NB4 (cell line): ENCODE data around the gene MAP3K15.

Source experiments
- DNase-seq: peaks from one replicate; pipeline ENCODE4 v3.0.0; 2010; ENCODE audit warnings: low read depth
- H3K4me3 ChIP-seq: one replicate; pipeline ENCODE4 v1.5.1; 2011; ENCODE audit warnings: mild to moderate bottlenecking, low read depth, low read length, moderate library complexity
- CTCF ChIP-seq: IDR thresholded peaks from one replicate; pipeline ENCODE4 v1.5.1; 2012; ENCODE audit warnings: low read depth, low read length
- MAX ChIP-seq: IDR thresholded peaks from 2 replicates; pipeline ENCODE4 v1.6.1; 2011; ENCODE audit warnings: low read depth, low read length
- MYC ChIP-seq: IDR thresholded peaks from 2 replicates; pipeline ENCODE4 v1.6.1; 2011; ENCODE audit warnings: low read depth, low read length
- POLR2A ChIP-seq: IDR thresholded peaks from 2 replicates; pipeline ENCODE4 v1.6.1; 2011; ENCODE audit warnings: mild to moderate bottlenecking; ENCODE audit not compliant: insufficient read length; ENCODE audit errors: extremely low read depth

MAP3K15 gene

GRCh38 chrX:19541931-19542330 lies 26.6 kb upstream of the MAP3K15 start:
- no peak overlapping the region for H3K4me3 ChIP-seq
- TF ChIP-seq MAX = no peak
- no peak for TF ChIP-seq CTCF
- no peak for DNase-seq

- no peak overlapping the region for H3K4me3 ChIP-seq
- TF ChIP-seq MYC (no peak), MAX (no peak), POLR2A (no peak), CTCF (no peak)
- no peak for DNase-seq
These were observed 25.9 kb upstream of the MAP3K15 start for GRCh38 chrX:19541196-19541595.

- no peak overlapping the region for H3K4me3 ChIP-seq
- no peak for TF ChIP-seq MYC
- no peak for TF ChIP-seq POLR2A
- no peak for TF ChIP-seq MAX
- no peak for TF ChIP-seq CTCF
- DNase-seq = no peak
These were observed 24.8 kb upstream of the MAP3K15 start for GRCh38 chrX:19540076-19540475.

- DNase-seq = no peak
These were observed 24.4 kb upstream of the MAP3K15 start for GRCh38 chrX:19539665-19540064.

GRCh38 chrX:19535476-19535875 lies 20.2 kb upstream of the MAP3K15 start:
- no peak for TF ChIP-seq MYC
- peak; percentile 19 for TF ChIP-seq CTCF
- TF ChIP-seq MAX = no peak
- TF ChIP-seq POLR2A = no peak
- DNase-seq = peak; percentile 25
- no peak overlapping the region for H3K4me3 ChIP-seq

More at GRCh38 chrX:19539665-19540064, 24.4 kb upstream of the MAP3K15 start:
- TF ChIP-seq CTCF (no peak), MAX (no peak), POLR2A (no peak), MYC (no peak)
- no peak overlapping the region for H3K4me3 ChIP-seq

GRCh38 chrX:19532709-19533108 lies 17.4 kb upstream of the MAP3K15 start:
- no peak for TF ChIP-seq MYC
- DNase-seq = no peak
- H3K4me3 ChIP-seq = no peak overlapping the region
